OCI-LY1 (cell line): ENCODE results near the gene ASAH2.

Source experiments
- EZH2 ChIP-seq: fragments of 200-600 bp; sonication (generic), shearing (Covaris generic); IDR thresholded peaks from 2 replicates; pipeline ENCODE4 v1.8.0; 2017; ENCODE audit warnings: borderline replicate concordance, mixed run types, mild to moderate bottlenecking, antibody characterized with exemption, low read length, moderate library complexity, mixed read lengths
- TF ChIP-seq, protein P1 (sequence below): fragments of 200-600 bp; sonication (generic), shearing (Covaris generic); IDR thresholded peaks from 2 replicates; pipeline ENCODE4 v1.5.1; 2017; ENCODE audit warnings: mild to moderate bottlenecking, antibody characterized with exemption, low read length, moderate library complexity, mixed read lengths

- TF ChIP-seq, protein P1, sequence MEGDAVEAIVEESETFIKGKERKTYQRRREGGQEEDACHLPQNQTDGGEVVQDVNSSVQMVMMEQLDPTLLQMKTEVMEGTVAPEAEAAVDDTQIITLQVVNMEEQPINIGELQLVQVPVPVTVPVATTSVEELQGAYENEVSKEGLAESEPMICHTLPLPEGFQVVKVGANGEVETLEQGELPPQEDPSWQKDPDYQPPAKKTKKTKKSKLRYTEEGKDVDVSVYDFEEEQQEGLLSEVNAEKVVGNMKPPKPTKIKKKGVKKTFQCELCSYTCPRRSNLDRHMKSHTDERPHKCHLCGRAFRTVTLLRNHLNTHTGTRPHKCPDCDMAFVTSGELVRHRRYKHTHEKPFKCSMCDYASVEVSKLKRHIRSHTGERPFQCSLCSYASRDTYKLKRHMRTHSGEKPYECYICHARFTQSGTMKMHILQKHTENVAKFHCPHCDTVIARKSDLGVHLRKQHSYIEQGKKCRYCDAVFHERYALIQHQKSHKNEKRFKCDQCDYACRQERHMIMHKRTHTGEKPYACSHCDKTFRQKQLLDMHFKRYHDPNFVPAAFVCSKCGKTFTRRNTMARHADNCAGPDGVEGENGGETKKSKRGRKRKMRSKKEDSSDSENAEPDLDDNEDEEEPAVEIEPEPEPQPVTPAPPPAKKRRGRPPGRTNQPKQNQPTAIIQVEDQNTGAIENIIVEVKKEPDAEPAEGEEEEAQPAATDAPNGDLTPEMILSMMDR, result peak; percentile 76
- TF ChIP-seq EZH2, result no peak
Measured at GRCh38 chr10:50275650-50276235, 24.4 kb upstream of the ASAH2 start.
